Adipocyte (in vitro differentiated cells): ENCODE measurements around the gene PPP4R3B.
A peak's percentile ranks its signal among the peaks of the same experiment; 100 is the strongest.

Experiments used
- DNase-seq: peaks from one replicate; pipeline ENCODE4 v3.0.0-alpha.2; 2015; ENCODE audit warnings: low read depth
- H3K27me3 ChIP-seq: replicated peaks from 2 replicates; pipeline ENCODE4 v1.7.0; 2013; ENCODE audit warnings: mild to moderate bottlenecking, low read length, moderate library complexity; ENCODE audit not compliant: control insufficient read depth, insufficient read depth
- H3K36me3 ChIP-seq: 2 replicates; pipeline ENCODE4 v1.7.0; 2013; ENCODE audit warnings: low read length, mild to moderate bottlenecking, moderate library complexity; ENCODE audit not compliant: control insufficient read depth, insufficient read depth, severe bottlenecking
- H3K4me1 ChIP-seq: 2 replicates; pipeline ENCODE4 v1.7.0; 2013; ENCODE audit warnings: mild to moderate bottlenecking, low read length, moderate library complexity; ENCODE audit not compliant: control insufficient read depth, insufficient read depth
- H3K4me3 ChIP-seq: 2 replicates; pipeline ENCODE4 v1.7.0; 2013; ENCODE audit warnings: mild to moderate bottlenecking, low read length, moderate library complexity
- H3K9ac ChIP-seq: 2 replicates; pipeline ENCODE4 v1.7.0; 2013; ENCODE audit warnings: mild to moderate bottlenecking, low read length, moderate library complexity
- H3K9me3 ChIP-seq: 2 replicates; pipeline ENCODE4 v1.7.0; 2013; ENCODE audit warnings: mild to moderate bottlenecking, low read length, moderate library complexity; ENCODE audit not compliant: control insufficient read depth

The PPP4R3B gene

DNA sequence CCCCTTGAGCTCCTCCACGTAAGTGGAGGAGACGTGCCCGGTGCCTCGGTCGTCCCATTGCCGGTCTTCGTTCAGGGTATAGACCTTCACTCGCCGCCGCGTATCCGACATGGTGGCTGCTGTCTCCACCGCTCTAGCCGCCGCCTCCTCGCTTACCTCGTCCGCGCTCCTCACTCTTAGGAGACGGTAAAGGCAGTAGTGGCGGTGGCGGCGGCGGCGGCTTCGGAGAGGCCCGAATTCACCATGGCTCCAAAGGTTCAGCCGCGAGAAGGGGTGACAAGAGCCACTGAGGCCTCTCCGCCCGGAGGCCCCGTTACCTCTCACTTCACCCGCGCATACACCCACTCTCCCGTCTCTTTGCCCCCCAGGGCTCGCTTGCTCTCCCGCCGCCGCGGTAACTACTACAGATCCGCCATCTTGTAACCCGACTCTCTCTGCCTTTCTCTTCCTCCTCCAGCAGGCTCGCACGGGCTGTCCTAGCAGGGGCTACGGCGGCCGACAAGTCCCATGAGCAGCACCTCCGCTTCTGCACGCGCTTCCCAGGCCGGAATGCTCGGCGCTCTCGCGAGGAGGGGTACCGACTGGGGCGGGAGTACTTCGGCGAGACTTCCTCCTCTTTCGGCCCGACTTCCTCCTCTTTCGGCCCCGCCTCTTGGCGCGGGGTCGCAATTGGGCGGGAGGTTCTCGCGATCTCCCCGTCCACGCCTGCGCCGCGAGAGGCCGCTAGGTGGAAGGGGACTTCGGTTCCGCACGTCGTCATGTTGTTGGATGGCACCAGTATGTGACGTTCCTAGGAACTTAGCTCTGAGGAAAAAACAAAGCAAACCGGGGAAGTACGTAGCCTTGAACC, at the start of gene PPP4R3B:
TSS of gene PPP4R3B (minus strand) at position 448 of the 850 bp plus-strand sequence. CDS start at position 111, 337 bp downstream.
- Histone ChIP-seq H3K9me3 (no peaks in the 10 kb centered on the region), H3K4me3 (peak within 1 kb of the TSS; percentile 98), H3K9ac (peak within 1 kb of the TSS; percentile 99), H3K27me3 (no peaks in the 10 kb centered on the region), H3K4me1 (peaks cover 35% of the 10 kb centered on the region), H3K36me3 (peaks cover 28% of the 10 kb centered on the region)
- DNase-seq: peak; percentile 100

DNA sequence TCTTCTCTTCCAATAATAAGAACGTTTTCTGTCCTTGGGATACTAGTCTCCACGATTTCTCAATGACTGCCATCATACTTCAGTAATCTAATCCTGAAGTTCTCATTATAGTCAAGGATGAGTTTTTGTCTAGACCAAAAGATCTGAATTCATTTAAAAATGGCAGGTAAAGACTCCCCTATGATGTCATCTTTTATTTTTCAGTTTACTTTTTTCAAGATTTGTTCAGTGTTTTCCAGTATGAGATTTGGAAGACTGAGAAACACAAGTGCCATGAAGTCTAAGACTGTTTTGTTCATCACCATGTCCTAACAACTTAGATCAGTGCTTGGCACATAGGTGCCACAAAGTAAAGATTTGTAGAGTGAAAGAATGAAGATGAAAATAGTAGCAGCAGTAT, 35.8 kb upstream of the PPP4R3B start:
- Histone ChIP-seq H3K4me1 (no peaks in the 10 kb centered on the region), H3K27me3 (no peaks in the 10 kb centered on the region)

DNA sequence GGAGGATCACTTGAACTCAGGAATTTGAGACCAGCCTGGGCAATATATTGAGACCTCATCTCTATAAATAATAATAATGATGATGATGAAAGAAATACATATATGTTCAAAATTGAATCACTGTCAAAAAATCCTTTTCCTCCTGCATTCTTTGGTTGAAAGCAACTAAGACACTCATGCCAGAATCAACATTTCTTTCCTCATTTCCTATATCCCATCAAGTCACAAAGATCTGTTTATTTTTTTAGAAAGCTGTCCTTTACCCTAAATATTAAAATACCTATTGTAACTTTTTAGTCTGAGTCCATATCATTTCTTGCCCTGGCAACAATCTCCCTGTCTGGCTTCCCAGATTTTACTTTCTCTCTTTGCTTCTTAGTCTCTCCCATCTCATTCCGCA, 31.8 kb upstream of the PPP4R3B start:
- no peak overlapping the region for H3K9ac ChIP-seq
- H3K4me3 ChIP-seq: no peak overlapping the region
- DNase-seq: peak; percentile 18
- peaks cover 10% of the 10 kb centered on the region for H3K4me1 ChIP-seq
- H3K36me3 ChIP-seq: peaks cover 40% of the 10 kb centered on the region
- no peaks in the 10 kb centered on the region for H3K27me3 ChIP-seq
- no peaks in the 10 kb centered on the region for H3K9me3 ChIP-seq

More for the DNA sequence above, 35.8 kb upstream of the PPP4R3B start:
- Histone ChIP-seq H3K36me3 (peaks cover 40% of the 10 kb centered on the region), H3K9ac (no peak overlapping the region), H3K4me3 (no peak overlapping the region), H3K9me3 (no peaks in the 10 kb centered on the region)
- no peak for DNase-seq

DNA sequence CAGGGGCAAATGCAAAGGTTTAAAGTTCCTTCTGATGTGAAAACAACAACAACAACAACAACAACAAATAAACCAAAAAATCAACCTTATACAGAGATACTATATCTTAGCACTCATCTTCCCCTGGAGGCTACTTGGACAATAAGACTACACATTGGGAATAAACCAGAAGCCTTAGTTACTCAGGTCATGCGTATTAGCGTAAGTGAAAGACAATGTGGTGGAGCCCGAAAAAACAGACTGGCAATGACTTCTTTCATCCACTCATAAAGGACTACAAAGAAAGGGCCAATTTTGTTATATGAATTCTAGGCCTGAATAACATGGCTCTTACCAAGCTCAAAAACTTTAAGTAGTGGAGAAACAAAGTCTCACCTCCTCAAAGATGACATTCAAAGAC, 19.4 kb upstream of the PPP4R3B start:
- H3K27me3 ChIP-seq: no peaks in the 10 kb centered on the region
- H3K9ac ChIP-seq: no peak overlapping the region
- H3K4me3 ChIP-seq: no peak overlapping the region
- H3K4me1 ChIP-seq: no peaks in the 10 kb centered on the region
- no peaks in the 10 kb centered on the region for H3K9me3 ChIP-seq
- no peak for DNase-seq
- H3K36me3 ChIP-seq: peaks cover 69% of the 10 kb centered on the region

DNA sequence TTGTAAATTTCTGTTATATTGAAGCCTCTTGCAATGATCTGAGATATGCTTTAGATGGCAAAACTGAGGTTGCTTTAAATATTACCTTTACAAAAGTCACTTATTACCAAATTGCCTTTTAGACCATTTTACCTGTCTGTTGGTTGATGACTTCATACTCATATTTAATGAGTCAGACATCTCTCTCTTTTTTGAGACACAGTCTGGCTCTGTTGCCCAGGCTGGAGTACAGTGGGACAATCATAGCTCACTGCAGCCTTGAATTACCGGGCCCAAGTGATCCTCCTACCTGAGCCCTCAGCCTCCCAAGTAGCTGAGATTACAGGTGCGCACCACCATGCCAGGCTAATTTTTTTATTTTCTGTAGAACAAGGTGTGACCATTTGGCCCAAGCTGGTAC, 11.5 kb upstream of the PPP4R3B start:
- H3K4me1 ChIP-seq: no peaks in the 10 kb centered on the region
- no peaks in the 10 kb centered on the region for H3K9me3 ChIP-seq
- no peaks in the 10 kb centered on the region for H3K27me3 ChIP-seq
- H3K36me3 ChIP-seq: peaks cover 12% of the 10 kb centered on the region
- H3K4me3 ChIP-seq: no peak overlapping the region
- no peak for DNase-seq
- no peak overlapping the region for H3K9ac ChIP-seq

DNA sequence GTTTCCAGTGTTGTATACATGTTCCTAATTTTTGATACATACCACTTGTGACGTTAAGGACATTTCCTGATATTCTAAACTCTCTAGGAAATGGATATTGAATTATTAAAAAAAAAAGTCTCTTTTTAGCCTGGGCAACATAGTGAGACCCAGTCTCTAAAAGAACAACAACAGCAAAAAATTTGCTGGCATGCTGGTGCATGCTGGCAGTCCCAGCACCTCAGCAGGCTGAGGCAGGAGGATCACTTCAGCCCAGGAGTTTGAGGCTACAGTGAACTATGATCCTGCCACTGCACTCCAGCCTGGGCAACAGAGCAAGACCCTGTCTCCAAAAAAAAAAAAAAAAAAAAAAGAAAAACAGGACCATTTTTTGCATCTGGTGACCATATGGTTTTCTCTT, 10.5 kb upstream of the PPP4R3B start:
- H3K9ac ChIP-seq: no peak overlapping the region
- no peak for DNase-seq

DNA sequence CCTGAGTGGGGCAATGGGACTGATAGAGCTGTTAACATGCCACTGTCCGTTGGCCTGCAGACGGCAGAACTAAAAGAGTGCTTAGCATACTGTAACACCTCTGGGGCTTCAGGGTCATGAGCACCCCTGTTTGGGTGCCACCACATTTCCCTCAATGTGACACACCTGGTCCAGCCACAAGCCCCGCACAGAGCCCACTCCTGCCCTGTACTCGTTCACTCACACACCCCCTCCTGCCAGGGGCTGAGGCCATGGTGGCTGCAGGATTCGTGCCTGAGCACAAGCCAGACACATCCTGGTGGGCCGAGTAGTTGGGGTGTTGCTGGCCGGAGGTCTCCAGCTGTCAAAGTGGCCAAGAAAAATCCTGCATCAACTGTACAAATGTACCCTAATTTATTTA, 4.4 kb upstream of the PPP4R3B start:
- DNase-seq: no peak
- Histone ChIP-seq H3K4me3 (no peak overlapping the region), H3K27me3 (no peaks in the 10 kb centered on the region), H3K9me3 (no peaks in the 10 kb centered on the region), H3K4me1 (peaks cover 26% of the 10 kb centered on the region), H3K9ac (no peak overlapping the region), H3K36me3 (peaks cover 4% of the 10 kb centered on the region)

More for the DNA sequence above, 10.5 kb upstream of the PPP4R3B start:
- Histone ChIP-seq H3K9me3 (no peaks in the 10 kb centered on the region), H3K36me3 (peaks cover 5% of the 10 kb centered on the region), H3K27me3 (no peaks in the 10 kb centered on the region), H3K4me3 (no peak overlapping the region), H3K4me1 (no peaks in the 10 kb centered on the region)

DNA sequence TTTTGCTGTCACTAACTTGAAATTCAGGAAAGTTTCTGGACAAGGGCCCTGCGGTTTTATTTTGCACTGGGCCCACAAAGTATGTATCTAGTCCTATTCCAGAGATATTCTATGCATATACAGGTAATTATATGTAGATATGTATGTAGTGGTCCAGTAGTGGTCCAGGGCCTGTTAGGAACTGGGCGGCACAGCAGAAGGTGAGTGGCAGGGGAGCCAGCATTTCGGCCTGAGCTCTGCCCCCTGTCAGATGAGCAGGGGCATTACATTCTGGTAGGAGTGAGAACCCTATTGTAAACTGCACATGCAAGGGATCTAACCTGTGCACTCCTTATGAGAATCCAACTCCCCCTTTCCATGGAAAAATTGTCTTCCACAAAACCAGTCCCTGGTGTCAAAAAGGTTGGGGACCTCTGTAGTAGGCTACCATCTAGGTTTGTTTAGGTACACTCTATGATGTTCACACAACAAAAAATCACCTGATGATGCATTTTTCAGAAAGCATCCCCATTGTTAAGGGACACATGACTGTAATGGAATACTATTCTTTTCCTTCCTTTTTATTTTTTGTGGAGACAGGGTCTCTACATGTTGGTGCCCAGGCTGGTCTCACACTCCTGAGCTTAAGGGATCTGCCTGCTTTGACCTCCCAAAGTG, 2.8 kb upstream of the PPP4R3B start:
- DNase-seq: no peak
- H3K27me3 ChIP-seq: no peaks in the 10 kb centered on the region
- H3K9ac ChIP-seq: no peak overlapping the region
- peaks cover under 1% of the 10 kb centered on the region for H3K36me3 ChIP-seq
- no peaks in the 10 kb centered on the region for H3K9me3 ChIP-seq
- peaks cover 30% of the 10 kb centered on the region for H3K4me1 ChIP-seq
- H3K4me3 ChIP-seq: no peak overlapping the region

DNA sequence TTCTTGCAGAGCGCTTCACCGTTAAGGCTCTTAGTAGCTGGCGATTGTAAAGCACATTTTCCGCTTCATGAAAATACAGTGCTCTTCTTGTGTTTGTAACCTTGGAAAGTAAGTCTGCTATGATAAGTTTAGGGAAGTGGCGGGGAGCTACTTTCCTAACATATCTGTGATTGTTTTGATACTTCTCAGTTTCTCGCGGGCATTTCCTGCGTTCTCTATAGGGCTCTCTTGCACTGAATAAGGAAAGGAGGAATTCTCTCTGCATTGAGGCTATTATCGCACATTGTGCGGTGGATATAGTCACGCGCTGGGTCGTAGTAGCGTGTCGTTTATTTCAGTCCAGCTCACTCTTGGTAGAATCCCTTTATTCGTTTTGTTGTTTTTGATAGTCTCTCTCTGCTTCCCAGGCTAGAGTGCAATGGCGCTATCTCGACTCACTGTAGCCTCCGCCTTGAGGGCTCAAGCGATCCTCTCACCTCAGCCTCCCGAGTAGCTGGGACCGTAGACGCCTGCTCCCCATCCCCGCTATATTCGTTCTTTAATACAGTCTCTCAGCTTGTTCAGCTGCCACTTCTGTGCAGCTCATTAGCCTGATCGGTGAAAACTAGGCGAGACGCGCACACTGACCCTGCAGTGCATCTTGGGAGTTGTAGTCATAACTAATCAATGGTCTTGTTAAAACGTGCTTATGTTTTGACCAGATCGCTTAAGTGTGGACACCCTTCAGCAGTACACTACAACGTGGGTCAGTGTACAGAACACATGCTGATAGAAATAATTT, 1.0 kb upstream of the PPP4R3B start:
- DNase-seq: peak; percentile 77
- Histone ChIP-seq H3K36me3 (peaks cover 17% of the 10 kb centered on the region), H3K27me3 (no peaks in the 10 kb centered on the region)

DNA sequence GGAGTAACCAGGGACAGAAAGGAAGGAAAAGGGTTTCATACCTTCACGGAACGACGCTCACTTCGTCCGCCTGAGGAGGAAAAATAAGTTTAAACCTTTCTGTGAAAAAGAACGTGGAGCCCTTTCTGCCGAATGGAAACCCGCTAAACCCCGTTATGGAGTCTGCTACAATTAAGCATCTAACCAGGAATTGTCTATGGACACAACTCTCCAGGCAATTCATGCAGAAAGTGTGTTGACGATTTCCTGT, 528 bp upstream of the PPP4R3B start:
- Histone ChIP-seq H3K36me3 (peaks cover 22% of the 10 kb centered on the region), H3K4me3 (peak overlapping the region; percentile 98)

More for the DNA sequence above, 1.0 kb upstream of the PPP4R3B start:
- Histone ChIP-seq H3K4me3 (peak overlapping the region; percentile 98), H3K9me3 (no peaks in the 10 kb centered on the region), H3K9ac (peak overlapping the region; percentile 99), H3K4me1 (peaks cover 36% of the 10 kb centered on the region)

DNA sequence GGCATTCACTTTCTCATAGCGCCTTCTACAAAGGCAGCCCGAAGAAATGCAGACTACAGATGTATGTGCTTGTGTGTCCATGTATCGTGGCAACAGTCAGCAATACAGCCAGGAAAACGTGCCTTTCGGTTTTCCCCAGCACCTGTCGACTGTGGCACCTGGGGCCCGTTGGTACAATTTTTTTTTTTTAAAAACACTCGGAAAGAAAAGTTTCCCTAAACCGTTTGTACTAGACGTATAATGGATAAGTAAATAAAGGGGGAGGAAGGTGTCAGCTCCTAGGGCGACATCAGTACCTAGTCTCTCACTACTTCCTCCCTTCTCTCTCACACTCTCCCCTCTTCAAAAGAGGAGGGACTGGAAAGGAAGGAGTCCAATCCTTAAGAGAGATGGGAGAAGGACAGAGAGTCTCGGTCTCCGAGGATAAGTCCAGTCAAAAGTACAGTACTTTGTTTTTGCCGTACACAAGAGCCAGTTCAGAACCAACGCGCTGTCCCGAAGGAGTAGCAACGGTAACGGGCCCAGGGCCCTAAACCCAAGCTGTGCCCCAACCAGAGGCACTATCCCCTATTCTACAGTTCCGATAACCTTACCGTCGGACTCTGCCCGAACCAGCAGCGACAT, 759 bp downstream of the PPP4R3B start:
- Histone ChIP-seq H3K4me1 (peaks cover 28% of the 10 kb centered on the region), H3K27me3 (no peaks in the 10 kb centered on the region), H3K9me3 (no peaks in the 10 kb centered on the region), H3K36me3 (peaks cover 35% of the 10 kb centered on the region), H3K4me3 (peak overlapping the region; percentile 98), H3K9ac (peak overlapping the region; percentile 99)
- DNase-seq: peak; percentile 72

More for the DNA sequence above, 528 bp upstream of the PPP4R3B start:
- Histone ChIP-seq H3K4me1 (peaks cover 36% of the 10 kb centered on the region), H3K9ac (peak overlapping the region; percentile 99), H3K9me3 (no peaks in the 10 kb centered on the region), H3K27me3 (no peaks in the 10 kb centered on the region)
- no peak for DNase-seq
